Measurements from ENCODE around the gene CFAP61.
"Not testable (repeated sequence)": the region's sequence is repeated elsewhere in the genome, so short reads cannot be mapped to it uniquely, and the experiment has no call there.

Gene CFAP61

GRCh38 chr20:20331817-20332216 is 279.5 kb downstream of the CFAP61 start:
- DNase-seq = no peak

GRCh38 chr20:20333866-20334265 is 281.5 kb downstream of the CFAP61 start:
- no peak for DNase-seq

- no peak for DNase-seq
Observed at GRCh38 chr20:20334489-20334888, 282.2 kb downstream of the CFAP61 start.

GRCh38 chr20:20338133-20338730 is 285.9 kb downstream of the CFAP61 start:
- DNase-seq = no peak

GRCh38 chr20:20340443-20340842 is 288.1 kb downstream of the CFAP61 start:
- DNase-seq = no peak

GRCh38 chr20:20341371-20341770 is 289.0 kb downstream of the CFAP61 start:
- no peak for DNase-seq

GRCh38 chr20:20342066-20342465 is 289.7 kb downstream of the CFAP61 start:
- DNase-seq = no peak

GRCh38 chr20:20343932-20344331 is 291.6 kb downstream of the CFAP61 start:
- no peak for DNase-seq

GRCh38 chr20:20344476-20344875 is 292.1 kb downstream of the CFAP61 start:
- DNase-seq = no peak

- DNase-seq = no peak
Observed at GRCh38 chr20:20353576-20353975, 301.2 kb downstream of the CFAP61 start.

- DNase-seq = not testable (repeated sequence)
Observed at GRCh38 chr20:20355503-20355902, 303.2 kb downstream of the CFAP61 start.

GRCh38 chr20:20358801-20359200 is 306.5 kb downstream of the CFAP61 start:
- no peak for DNase-seq

- no peak for DNase-seq
Observed at GRCh38 chr20:20359628-20360027, 307.3 kb downstream of the CFAP61 start.

- DNase-seq = peak in 1 of 2 experiments; percentile 38
Observed at GRCh38 chr20:20360464-20360863, 308.1 kb downstream of the CFAP61 start.

- peak in 1 of 2 experiments; percentile 36 for DNase-seq
Observed at GRCh38 chr20:20362774-20363433, 310.6 kb downstream of the CFAP61 start.

- DNase-seq = no peak
Observed at GRCh38 chr20:20363434-20363798, 311.1 kb downstream of the CFAP61 start.

GRCh38 chr20:20363799-20364592 is 311.7 kb downstream of the CFAP61 start:
- DNase-seq = no peak

GRCh38 chr20:20364593-20365479 is 312.5 kb downstream of the CFAP61 start:
- DNase-seq = no peak

- DNase-seq = no peak
Observed at GRCh38 chr20:20365480-20366161, 313.3 kb downstream of the CFAP61 start.

- no peak for DNase-seq
Observed at GRCh38 chr20:20366551-20366875, 314.2 kb downstream of the CFAP61 start.

- DNase-seq = no peak
Observed at GRCh38 chr20:20366876-20367574, 314.7 kb downstream of the CFAP61 start.
